Breast epithelium (tissue), 3 donors: ENCODE data around the gene TRMT10A.

Experiments
- CTCF ChIP-seq, 3 donors: fragments of 450-650 bp; IDR thresholded peaks; one replicate each; pipeline ENCODE4 v1.5.1; 2016 to 2017; ENCODE audit warnings: antibody characterized with exemption in 3 of 3, mild to moderate bottlenecking in 3 of 3, moderate library complexity in 3 of 3
- POLR2A ChIP-seq: fragments of 450-650 bp; IDR thresholded peaks from one replicate; pipeline ENCODE4 v1.6.1; 2016; ENCODE audit warnings: antibody characterized with exemption, mild to moderate bottlenecking, moderate library complexity
- POLR2AphosphoS5 ChIP-seq, 3 donors: sonication (generic); formaldehyde crosslinking; IDR thresholded peaks; one replicate each; pipeline ENCODE4 v1.6.1; 2017; ENCODE audit warnings: antibody characterized with exemption in 3 of 3

- TF ChIP-seq CTCF (IDR thresholded peaks at IDR 0.05), result no peak
- no peak for TF ChIP-seq POLR2A
- TF ChIP-seq POLR2AphosphoS5 (IDR thresholded peaks at IDR 0.05), result no peak
These were observed 14.9 kb upstream of the TRMT10A start for GRCh38 chr4:99578714-99579113.
